ENCODE results near the gene TJP1. TPM values are rescaled to one million over a fixed set of nuclear protein-coding genes. Genes with fewer than 3 reads are reported as not detected.

The TJP1 gene
- total RNA-seq (2011; cell fraction: chromatin; rRNA removed; ENCODE audit: low replicate concordance) = 51.1 and 121 TPM in 2 replicates
- 21.2 and 25.1 TPM in 2 replicates for total RNA-seq (2011; cell fraction: nucleolus; rRNA removed)
- total RNA-seq (2011; cell fraction: nucleoplasm; rRNA removed) = 47.7 and 51.7 TPM in 2 replicates
- total RNA-seq (2014; rRNA removed) (16.3 and 18.7 TPM in 2 replicates), total RNA-seq (2014; rRNA removed; fragmentation: Illumina TruSeq; extraction: Trizol) (30.7 and 31.2 TPM in 2 replicates), total RNA-seq (2015; rRNA removed; fragmentation: Illumina TruSeq; extraction: Trizol) (28.0 and 30.5 TPM in 2 replicates), total RNA-seq (2021) (34.6 and 39.3 TPM in 2 replicates), polyA plus RNA-seq (2011; rRNA removed) (29.7 and 30.0 TPM in 2 replicates), polyA plus RNA-seq (2014; fragmentation: Illumina TruSeq; extraction: Trizol) (26.4 and 29.1 TPM in 2 replicates), polyA plus RNA-seq (2014; fragmentation: Nextera tagmentation; extraction: Ambion mirVana) (10 to 100 TPM in 1 of 2 experiments, 1 to 10 TPM in 1; 9.1 to 25.6 TPM), polyA plus RNA-seq (2014; rRNA removed) (27.8 and 28.5 TPM in 2 replicates), polyA minus RNA-seq (2011; rRNA and poly(A)+ RNA removed) (68.2 and 70.3 TPM in 2 replicates), Bru-seq, nascent RNA (percentile 82 among the genes with signal in this experiment), BruChase-seq, experiment 1, labeled RNA remaining after a 2-hour chase (percentile 90 among the genes with signal in this experiment), BruChase-seq, experiment 2, labeled RNA remaining after a 6-hour chase (percentile 91 among the genes with signal in this experiment)
- 15.3 and 18.0 TPM in 2 replicates for polyA plus RNA-seq (2011; cell fraction: cytosol; rRNA removed)
- polyA plus RNA-seq (2011; cell fraction: nucleus; rRNA removed) = 24.3 and 24.7 TPM in 2 replicates
- 14.0 and 17.1 TPM in 2 replicates for polyA plus RNA-seq (2012)
- 26.6 and 28.8 TPM in 2 replicates for polyA minus RNA-seq (2011; cell fraction: cytosol; rRNA and poly(A)+ RNA removed)
- 28.5 and 37.9 TPM in 2 replicates for polyA minus RNA-seq (2011; cell fraction: nucleus; rRNA and poly(A)+ RNA removed)
- long read RNA-seq, experiment 1, transcript TJP1-203 (4 exons, 1,032 nt) = major isoform, 6 of 54 reads
- long read RNA-seq, experiment 1, partial matches to known transcripts = 35 of 54 reads
- long read RNA-seq, experiment 1, other reads (novel, unspliced or antisense) = 13 of 54 reads
- long read RNA-seq, experiment 2, partial matches to known transcripts = 5 of 10 reads
- long read RNA-seq, experiment 2, other reads (novel, unspliced or antisense) = 5 of 10 reads
- long read RNA-seq, experiment 3, partial matches to known transcripts = 8 of 12 reads
- long read RNA-seq, experiment 3, other reads (novel, unspliced or antisense) = 3 of 12 reads

GRCh38 chr15:29822100-29822683 is at the start of gene TJP1:
TJP1 (minus strand) TSS chr15:29822468; CDS start chr15:29822028, 440 bp downstream.
- peak within 1 kb of the TSS; percentile 90 for H3K27ac ChIP-seq (ENCODE audit: extremely low read depth, low read depth, low read length)
- POLR2A ChIA-PET = interaction anchor here (0.8 to 1.3 kb wide), 3 partner anchors 19 to 104 kb away, joined by 3 read pairs; no protein-coding TSS in a partner anchor
- peak within 1 kb of the TSS; percentile 97 for H2AFZ ChIP-seq (ENCODE audit: low read depth, low read length)
- TF ChIP-seq RBBP5 (IDR thresholded peaks at IDR 0.05; ENCODE audit: borderline replicate concordance, insufficient read depth, low read length, poor library complexity, severe bottlenecking) (peak; percentile 24), RNF2 (IDR thresholded peaks at IDR 0.05) (no peak), ZNF780A (CRISPR knock-in tag; IDR thresholded peaks at IDR 0.05) (no peak), ATF6 (CRISPR knock-in tag; IDR thresholded peaks at IDR 0.05) (no peak), RUNX1 (IDR thresholded peaks at IDR 0.05; ENCODE audit: low read depth) (no peak), TCF7 (IDR thresholded peaks at IDR 0.05; ENCODE audit: borderline replicate concordance) (no peak), HSF4 (CRISPR knock-in tag; IDR thresholded peaks at IDR 0.05; ENCODE audit: borderline replicate concordance) (no peak), TBP (optimal IDR thresholded peaks at IDR 0.05; ENCODE audit: low read depth, low read length) (peak; percentile 54), SMC3 (conservative IDR thresholded peaks at IDR 0.05; ENCODE audit: insufficient read depth, low read depth, low read length) (no peak)
- TF ChIP-seq, protein P1, sequence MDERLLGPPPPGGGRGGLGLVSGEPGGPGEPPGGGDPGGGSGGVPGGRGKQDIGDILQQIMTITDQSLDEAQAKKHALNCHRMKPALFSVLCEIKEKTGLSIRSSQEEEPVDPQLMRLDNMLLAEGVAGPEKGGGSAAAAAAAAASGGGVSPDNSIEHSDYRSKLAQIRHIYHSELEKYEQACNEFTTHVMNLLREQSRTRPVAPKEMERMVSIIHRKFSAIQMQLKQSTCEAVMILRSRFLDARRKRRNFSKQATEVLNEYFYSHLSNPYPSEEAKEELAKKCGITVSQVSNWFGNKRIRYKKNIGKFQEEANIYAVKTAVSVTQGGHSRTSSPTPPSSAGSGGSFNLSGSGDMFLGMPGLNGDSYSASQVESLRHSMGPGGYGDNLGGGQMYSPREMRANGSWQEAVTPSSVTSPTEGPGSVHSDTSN (CRISPR knock-in tag; IDR thresholded peaks at IDR 0.05; ENCODE audit: low read depth) = no peak
- TF ChIP-seq, protein P1 (tag; conservative IDR thresholded peaks at IDR 0.05; ENCODE audit: low read depth) = no peak

More at GRCh38 chr15:29822100-29822683, at the start of gene TJP1:
- Histone ChIP-seq H3K4me2 (ENCODE audit: insufficient read depth, low read length) (peak within 1 kb of the TSS; percentile 82), H3K9ac (ENCODE audit: insufficient read depth in 1 of 2, low read depth in 2 of 2, low read length in 2 of 2) (peak within 1 kb of the TSS; percentile 66 to 96), H3K4me3 (peak within 1 kb of the TSS; percentile 76), H3K9me1 (ENCODE audit: control insufficient read depth, insufficient read depth, low read length) (no peaks in the 10 kb centered on the region), H3K9me3 (replicated peaks; ENCODE audit: control insufficient read depth, insufficient read depth, low read depth, low read length) (no peaks in the 10 kb centered on the region), H3K4me1 (replicated peaks in 1 of 2; ENCODE audit: control insufficient read depth in 2 of 2, insufficient read depth in 2 of 2, low read length in 2 of 2) (peaks cover 0 to 6% of the 10 kb centered on the region in 2 experiments), H3K27me3 (ENCODE audit: control insufficient read depth in 2 of 2, insufficient read depth in 2 of 2, low read length in 2 of 2) (peaks cover 4 to 6% of the 10 kb centered on the region in 2 experiments; a peak in 3 of 5 replicates), H3K79me2 (ENCODE audit: control insufficient read depth, insufficient read depth, low read length) (peaks cover 43% of the 10 kb centered on the region), H3K36me3 (ENCODE audit: control insufficient read depth, insufficient read depth, low read length) (no peaks in the 10 kb centered on the region), H4K20me1 (replicated peaks; ENCODE audit: control insufficient read depth, insufficient read depth, low read length) (no peaks in the 10 kb centered on the region)
- FAIRE-seq = no peak
- intact Hi-C loops (cut with micrococcal nuclease) (no loop called here), in situ Hi-C loops (cut with MboI) (no loop called here)
- peak; percentile 83 to 88 (median 87) for DNase-seq (ENCODE audit: extremely low read depth in 1 of 4, low spot score in 3 of 4)
- WGBS (ENCODE audit: insufficient coverage, low coverage, missing lambda C conversion rate) = under 1% methylated on average over 36 of the region's 80 CpGs
- ATAC-seq = peak; percentile 90
- CTCF ChIA-PET (ENCODE audit: low intra/inter-chr PET ratio) = no interaction called here
- BruUV-seq (replicated peaks) = no TSS peak
